ENCODE results near the gene CPLANE2.
"Not testable (repeated sequence)": the region's sequence is repeated elsewhere in the genome, so short reads cannot be mapped to it uniquely, and the experiment has no call there.

The CPLANE2 gene

DNA sequence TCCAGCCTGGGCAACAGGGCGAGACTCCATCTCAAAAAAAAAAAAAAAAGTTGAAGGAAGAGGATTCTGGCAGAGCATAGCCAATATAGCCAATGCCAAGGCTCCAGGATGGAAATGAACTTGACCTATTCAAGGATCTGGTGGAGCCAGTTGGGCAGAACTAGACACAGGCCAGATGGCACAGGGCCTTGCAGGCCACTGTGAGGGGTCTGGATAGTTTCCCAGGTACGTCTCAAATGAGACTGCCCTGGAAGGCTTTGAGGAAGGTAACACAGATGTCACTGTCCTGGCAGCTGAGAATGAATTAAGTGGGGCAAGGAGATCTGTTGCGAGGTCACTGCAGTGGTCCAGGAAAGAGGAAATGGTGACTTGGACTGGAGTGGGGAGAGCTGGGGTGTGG is 12.5 kb downstream of the CPLANE2 start:
- CTCF ChIA-PET, result no interaction called here
- POLR2A ChIA-PET (ENCODE audit: low non-redundant PET), result no interaction called here
- no peak for DNase-seq (ENCODE audit: low spot score)
- TF ChIP-seq, protein P1, sequence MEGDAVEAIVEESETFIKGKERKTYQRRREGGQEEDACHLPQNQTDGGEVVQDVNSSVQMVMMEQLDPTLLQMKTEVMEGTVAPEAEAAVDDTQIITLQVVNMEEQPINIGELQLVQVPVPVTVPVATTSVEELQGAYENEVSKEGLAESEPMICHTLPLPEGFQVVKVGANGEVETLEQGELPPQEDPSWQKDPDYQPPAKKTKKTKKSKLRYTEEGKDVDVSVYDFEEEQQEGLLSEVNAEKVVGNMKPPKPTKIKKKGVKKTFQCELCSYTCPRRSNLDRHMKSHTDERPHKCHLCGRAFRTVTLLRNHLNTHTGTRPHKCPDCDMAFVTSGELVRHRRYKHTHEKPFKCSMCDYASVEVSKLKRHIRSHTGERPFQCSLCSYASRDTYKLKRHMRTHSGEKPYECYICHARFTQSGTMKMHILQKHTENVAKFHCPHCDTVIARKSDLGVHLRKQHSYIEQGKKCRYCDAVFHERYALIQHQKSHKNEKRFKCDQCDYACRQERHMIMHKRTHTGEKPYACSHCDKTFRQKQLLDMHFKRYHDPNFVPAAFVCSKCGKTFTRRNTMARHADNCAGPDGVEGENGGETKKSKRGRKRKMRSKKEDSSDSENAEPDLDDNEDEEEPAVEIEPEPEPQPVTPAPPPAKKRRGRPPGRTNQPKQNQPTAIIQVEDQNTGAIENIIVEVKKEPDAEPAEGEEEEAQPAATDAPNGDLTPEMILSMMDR (conservative IDR thresholded peaks at IDR 0.05; ENCODE audit: low read depth), result no peak
- H3K27ac ChIP-seq, result no peak overlapping the region

DNA sequence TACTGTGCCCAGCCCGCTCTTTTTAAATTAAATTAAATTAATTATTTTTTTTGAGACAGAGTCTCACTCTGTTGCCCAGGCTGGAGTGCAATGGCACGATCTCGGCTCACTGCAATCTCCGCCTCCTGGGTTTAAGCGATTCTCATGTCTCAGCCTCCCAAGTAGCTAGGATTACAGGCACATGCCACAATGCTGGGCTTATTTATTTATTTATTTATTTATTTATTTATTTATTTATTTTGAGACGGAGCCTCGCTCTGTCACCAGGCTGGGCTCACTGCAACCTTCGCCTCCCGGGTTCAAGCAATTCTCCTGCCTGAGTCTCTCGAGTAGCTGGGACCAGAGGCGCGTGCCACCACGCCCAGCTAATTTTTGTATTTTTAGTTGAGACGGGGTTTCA is 14.3 kb downstream of the CPLANE2 start:
- not testable (repeated sequence) for DNase-seq (ENCODE audit: low spot score); H3K27ac ChIP-seq
- ChIA-PET POLR2A (ENCODE audit: low non-redundant PET) (interaction anchor here (0.7 kb wide), 1 partner anchor 22 kb away, joined by 4 read pairs; no protein-coding TSS in a partner anchor), CTCF (interaction anchor here (0.6 kb wide), 1 partner anchor 23 kb away, joined by 4 read pairs; no protein-coding TSS in a partner anchor)

DNA sequence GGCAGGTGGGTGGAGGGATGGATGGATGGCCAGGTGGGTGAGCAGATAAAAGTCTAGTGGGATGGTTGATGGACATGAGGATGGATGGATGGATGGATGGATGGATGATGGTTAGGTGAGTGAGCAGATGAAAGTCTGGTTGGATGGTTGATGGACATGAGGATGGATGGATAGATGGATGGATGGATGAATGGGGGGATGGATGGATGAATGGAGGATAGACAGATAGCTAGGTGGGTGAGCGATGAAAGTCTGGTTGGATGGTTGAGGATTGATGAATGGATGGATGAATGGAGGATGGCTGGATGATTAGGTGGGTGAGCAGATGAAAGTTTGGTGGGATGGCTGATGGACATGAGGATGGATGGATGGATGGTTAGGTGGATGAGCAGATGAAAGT is 15.5 kb downstream of the CPLANE2 start:
- no peak for DNase-seq (ENCODE audit: low spot score)
- no peak overlapping the region for H3K27ac ChIP-seq
- ChIA-PET POLR2A (ENCODE audit: low non-redundant PET) (interaction anchor here (0.6 kb wide), 1 partner anchor 16 kb away, joined by 4 read pairs; the partner anchor contains the start of gene CPLANE2), CTCF (interaction anchor here (0.6 kb wide), 1 partner anchor 139 kb away, joined by 3 read pairs; no protein-coding TSS in a partner anchor)
- TF ChIP-seq, protein P1 (conservative IDR thresholded peaks at IDR 0.05; ENCODE audit: low read depth), result no peak

DNA sequence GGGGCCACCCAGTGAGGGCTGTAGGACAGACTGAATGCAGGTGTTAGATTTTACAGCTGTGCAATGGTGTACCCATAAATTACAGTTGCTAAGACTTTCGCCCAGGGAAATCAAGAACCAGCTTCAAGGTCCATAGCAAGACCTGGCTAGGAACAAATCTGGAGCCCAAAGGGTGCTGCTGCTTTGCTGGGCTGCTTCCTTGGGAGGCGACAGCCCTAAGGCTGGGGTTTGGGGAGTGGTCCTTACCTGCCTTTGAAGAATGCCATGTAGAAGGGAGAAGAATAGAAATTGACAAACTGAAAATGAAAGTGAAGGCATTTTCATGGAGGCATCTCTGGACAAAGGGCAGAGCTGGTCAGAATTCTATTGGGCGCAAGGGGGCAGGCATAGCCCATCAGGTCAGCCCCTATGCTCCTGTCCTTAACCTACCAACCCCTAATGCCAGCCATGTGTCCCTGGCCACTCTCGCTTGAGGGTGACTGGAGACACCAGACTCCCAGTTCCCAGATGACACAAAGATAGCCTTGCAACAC is 16.9 kb downstream of the CPLANE2 start:
- H3K27ac ChIP-seq, result no peak overlapping the region
- TF ChIP-seq, protein P1 (conservative IDR thresholded peaks at IDR 0.05; ENCODE audit: low read depth), result no peak
- DNase-seq (ENCODE audit: low spot score), result no peak
- ChIA-PET CTCF (interaction anchor here (0.6 kb wide), 2 partner anchors 48 to 137 kb away, joined by 3 read pairs; no protein-coding TSS in a partner anchor), POLR2A (ENCODE audit: low non-redundant PET) (no interaction called here)

DNA sequence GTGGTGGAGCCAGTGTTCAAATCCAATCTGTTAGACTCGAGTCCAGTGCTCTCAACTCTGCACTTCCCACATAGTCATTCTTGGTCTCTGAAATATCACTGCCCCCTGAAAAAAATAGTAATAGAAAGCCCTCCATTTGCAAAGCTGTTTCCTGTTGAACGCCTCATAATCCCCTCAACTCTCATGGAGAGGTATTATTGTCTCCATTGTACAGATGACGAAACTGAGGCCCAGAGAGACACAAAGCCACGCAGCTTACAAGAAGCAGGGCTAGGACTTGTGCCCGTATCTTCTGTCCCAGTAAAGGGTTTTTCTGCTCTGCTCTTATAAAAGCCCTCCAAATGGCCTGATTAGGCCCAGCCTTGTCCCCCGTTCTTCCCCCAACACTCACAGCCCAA is 18.3 kb downstream of the CPLANE2 start:
- DNase-seq (ENCODE audit: low spot score), result no peak
- H3K27ac ChIP-seq, result no peak overlapping the region
- TF ChIP-seq, protein P1 (conservative IDR thresholded peaks at IDR 0.05; ENCODE audit: low read depth), result no peak
- POLR2A ChIA-PET (ENCODE audit: low non-redundant PET), result no interaction called here
- CTCF ChIA-PET, result no interaction called here

DNA sequence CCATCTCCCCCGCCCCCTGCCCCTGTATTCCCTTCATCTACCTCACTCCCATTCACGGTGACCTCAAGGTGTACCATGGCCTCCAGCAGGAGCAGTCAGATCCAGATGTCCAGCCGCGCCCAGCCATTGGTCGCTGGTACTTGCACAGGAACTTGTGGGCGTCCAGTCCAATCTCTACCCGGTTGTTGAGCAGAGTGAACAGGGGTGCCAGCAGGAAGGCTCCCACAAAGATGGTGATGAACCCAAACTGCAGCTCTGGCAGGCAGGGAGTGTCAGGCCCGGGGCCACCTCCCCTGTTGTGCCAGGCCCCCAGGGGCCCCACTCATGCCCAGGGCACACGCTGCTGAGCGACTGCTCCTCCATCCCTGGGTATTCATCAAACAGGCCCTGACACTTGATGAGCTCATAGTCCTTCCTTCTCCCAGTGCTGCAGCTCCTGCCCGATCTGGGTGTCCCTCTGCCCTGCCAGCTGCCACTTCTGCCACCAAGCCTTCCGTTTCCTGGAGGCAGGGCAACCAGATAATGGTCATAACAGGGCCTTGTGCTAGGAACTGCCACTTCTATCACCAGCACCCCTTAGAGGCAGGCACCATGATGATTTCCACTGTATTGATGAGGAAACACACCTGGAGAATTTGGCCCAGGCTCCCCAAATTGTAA is 18.8 kb downstream of the CPLANE2 start:
- POLR2A ChIA-PET (ENCODE audit: low non-redundant PET), result interaction anchor here (1.9 kb wide), 1 partner anchor 11 kb away, joined by 8 read pairs; no protein-coding TSS in a partner anchor
- H3K27ac ChIP-seq, result peak overlapping the region; percentile 66
- TF ChIP-seq, protein P1 (conservative IDR thresholded peaks at IDR 0.05; ENCODE audit: low read depth), result no peak
- no peak for DNase-seq (ENCODE audit: low spot score)
- CTCF ChIA-PET, result interaction anchor here (0.8 kb wide), 1 partner anchor 139 kb away, joined by 3 read pairs; no protein-coding TSS in a partner anchor
